ENCODE data around the gene APOM. TPM values are rescaled to one million over a fixed set of nuclear protein-coding genes. Genes with fewer than 3 reads are reported as not detected.

The APOM gene
- total and polyA plus RNA-seq, 2 donors: 0.69 to 3.6 TPM

DNA sequence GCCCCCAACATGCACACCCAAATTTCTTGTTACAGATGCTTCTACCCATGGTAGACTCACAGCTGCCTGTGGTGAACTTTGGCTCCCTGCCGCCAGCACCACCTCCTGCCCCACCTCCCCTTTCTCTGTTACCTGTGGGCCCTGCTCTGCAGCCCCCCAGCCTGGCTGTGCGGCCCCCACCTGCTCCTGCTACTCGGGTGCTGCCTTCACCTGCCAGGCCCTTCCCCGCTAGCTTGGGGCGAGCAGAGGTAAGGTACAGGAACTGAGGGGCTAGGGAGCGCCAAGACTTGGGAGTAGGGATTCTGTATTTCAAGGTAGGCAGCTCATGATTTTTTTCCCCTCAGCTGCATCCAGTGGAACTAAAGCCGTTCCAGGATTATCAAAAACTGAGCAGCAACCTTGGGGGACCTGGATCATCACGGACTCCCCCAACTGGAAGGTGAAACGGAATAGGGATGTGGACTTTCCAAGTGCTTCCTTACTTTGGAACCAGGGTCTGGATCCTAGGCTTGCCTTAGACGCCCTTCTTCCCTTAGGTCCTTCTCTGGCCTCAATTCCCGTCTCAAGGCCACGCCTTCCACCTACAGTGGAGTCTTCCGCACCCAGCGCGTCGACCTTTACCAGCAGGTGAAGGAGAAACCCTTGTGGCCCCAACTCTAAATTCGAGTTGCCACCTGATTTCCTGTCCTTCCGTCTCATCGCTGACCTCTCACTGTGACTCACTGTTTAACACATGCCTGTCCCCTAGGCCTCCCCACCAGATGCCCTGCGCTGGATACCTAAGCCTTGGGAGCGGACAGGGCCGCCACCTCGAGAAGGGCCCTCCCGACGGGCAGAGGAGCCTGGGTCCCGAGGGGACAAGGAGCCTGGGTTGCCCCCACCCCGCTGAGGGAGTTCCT lies 18.7 kb upstream of the APOM start:
- H3K36me3 ChIP-seq (ENCODE audit: insufficient read depth): peaks cover 8% of the 10 kb centered on the region
- H3K27ac ChIP-seq (ENCODE audit: low read depth): no peak overlapping the region
- no peaks in the 10 kb centered on the region for H3K4me1 ChIP-seq (ENCODE audit: insufficient read depth)
- WGBS: 79% methylated on average over 27 of the region's 27 CpGs
- DNase-seq (ENCODE audit: extremely low spot score): no peak
- no peak overlapping the region for H3K4me3 ChIP-seq (ENCODE audit: low read depth, low read length)

DNA sequence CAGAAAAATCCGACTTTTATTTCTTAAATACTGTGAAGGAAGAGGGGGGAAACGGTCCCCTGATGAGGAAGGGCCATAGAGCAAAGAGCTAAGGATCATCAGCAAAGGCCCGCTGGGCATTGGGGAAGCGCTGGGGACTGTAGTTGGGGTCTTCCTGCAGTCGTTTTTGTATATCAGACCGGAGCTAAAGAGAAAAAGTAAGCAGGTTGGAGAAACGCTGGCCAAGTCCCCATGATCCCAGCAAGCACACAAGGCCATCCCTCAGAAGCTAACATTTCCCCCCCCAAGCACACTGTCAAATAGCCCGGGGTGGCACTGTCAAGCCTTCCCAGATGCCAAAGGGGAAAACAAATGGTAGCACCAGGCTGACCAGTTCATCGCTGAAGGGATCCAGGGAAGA lies 16.7 kb upstream of the APOM start:
- Histone ChIP-seq H3K4me1 (ENCODE audit: insufficient read depth) (no peaks in the 10 kb centered on the region), H3K27ac (ENCODE audit: low read depth) (no peak overlapping the region), H3K36me3 (ENCODE audit: insufficient read depth) (peaks cover 8% of the 10 kb centered on the region), H3K4me3 (ENCODE audit: low read depth, low read length) (no peak overlapping the region)
- 80% methylated on average over 9 of the region's 9 CpGs for WGBS
- DNase-seq (ENCODE audit: extremely low spot score): no peak

DNA sequence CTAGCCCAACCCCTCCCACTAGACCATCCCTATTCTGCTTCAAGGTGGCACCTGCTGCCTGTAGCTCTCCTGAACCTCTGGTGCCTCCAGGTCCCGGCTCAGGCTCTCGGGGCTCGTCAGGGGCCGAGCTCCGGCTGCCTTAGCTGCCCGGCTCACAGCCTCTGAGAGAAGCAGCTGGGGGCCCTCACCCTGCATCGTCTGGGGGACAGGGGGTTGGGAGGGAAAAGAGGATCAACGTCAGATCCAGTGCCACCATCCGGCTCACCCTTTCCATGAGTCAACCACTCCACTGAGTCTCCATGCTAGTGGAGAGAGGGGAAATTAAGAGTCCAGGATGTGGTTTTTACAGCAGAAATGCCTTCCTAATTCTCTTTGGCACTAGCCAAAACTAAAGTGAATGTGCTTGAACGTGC lies 16.2 kb upstream of the APOM start:
- H3K36me3 ChIP-seq (ENCODE audit: insufficient read depth): peaks cover 8% of the 10 kb centered on the region
- 74% methylated on average over 10 of the region's 10 CpGs for WGBS
- H3K27ac ChIP-seq (ENCODE audit: low read depth): no peak overlapping the region
- H3K4me3 ChIP-seq (ENCODE audit: low read depth, low read length): no peak overlapping the region
- H3K4me1 ChIP-seq (ENCODE audit: insufficient read depth): no peaks in the 10 kb centered on the region
- no peak for DNase-seq (ENCODE audit: extremely low spot score)

DNA sequence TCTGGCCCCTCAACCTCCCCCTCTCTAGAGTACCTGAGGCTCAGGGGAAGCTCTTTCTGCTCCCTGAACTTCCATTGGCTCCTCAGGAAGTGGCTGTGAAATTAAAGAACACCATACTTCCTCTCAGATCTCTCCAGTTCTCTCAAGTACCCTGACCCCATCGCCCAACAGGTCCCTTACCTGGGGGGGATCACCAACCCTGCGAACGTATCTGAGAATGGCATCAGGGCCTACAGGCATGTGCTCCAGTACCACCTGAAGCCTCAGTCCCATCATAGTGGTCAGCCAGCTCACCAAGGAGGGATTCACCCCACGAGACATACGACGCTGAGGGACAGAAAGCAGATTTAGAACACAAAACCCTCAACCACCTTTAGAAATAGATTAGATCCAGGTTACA lies 15.1 kb upstream of the APOM start:
- DNase-seq (ENCODE audit: extremely low spot score): no peak
- no peak overlapping the region for H3K27ac ChIP-seq (ENCODE audit: low read depth)

DNA sequence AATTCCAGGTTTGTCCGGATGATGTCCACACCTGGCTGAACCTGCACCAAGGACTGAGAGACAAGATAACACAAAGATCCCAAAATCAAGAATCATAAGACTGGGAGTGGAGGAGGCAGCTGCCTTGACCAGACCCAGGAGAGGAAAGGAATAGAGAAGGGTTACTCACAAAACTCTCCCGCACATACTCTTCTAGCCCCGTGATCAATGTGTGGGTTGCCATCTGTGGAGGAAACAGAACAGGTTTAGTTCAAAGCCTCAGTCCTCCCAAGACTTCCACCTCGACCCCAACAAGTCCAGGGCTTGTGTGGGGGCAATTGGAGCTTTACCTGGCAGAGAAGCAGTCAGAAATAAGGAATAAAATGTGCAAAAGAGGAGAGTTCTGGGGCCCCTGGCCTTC lies 14.3 kb upstream of the APOM start:
- H3K36me3 ChIP-seq (ENCODE audit: insufficient read depth): peaks cover 16% of the 10 kb centered on the region
- H3K4me3 ChIP-seq (ENCODE audit: low read depth, low read length): no peak overlapping the region

More for the DNA sequence above, 15.1 kb upstream of the APOM start:
- H3K36me3 ChIP-seq (ENCODE audit: insufficient read depth): peaks cover 16% of the 10 kb centered on the region
- 94% methylated on average over 6 of the region's 6 CpGs for WGBS
- no peak overlapping the region for H3K4me3 ChIP-seq (ENCODE audit: low read depth, low read length)
- H3K4me1 ChIP-seq (ENCODE audit: insufficient read depth): no peaks in the 10 kb centered on the region

DNA sequence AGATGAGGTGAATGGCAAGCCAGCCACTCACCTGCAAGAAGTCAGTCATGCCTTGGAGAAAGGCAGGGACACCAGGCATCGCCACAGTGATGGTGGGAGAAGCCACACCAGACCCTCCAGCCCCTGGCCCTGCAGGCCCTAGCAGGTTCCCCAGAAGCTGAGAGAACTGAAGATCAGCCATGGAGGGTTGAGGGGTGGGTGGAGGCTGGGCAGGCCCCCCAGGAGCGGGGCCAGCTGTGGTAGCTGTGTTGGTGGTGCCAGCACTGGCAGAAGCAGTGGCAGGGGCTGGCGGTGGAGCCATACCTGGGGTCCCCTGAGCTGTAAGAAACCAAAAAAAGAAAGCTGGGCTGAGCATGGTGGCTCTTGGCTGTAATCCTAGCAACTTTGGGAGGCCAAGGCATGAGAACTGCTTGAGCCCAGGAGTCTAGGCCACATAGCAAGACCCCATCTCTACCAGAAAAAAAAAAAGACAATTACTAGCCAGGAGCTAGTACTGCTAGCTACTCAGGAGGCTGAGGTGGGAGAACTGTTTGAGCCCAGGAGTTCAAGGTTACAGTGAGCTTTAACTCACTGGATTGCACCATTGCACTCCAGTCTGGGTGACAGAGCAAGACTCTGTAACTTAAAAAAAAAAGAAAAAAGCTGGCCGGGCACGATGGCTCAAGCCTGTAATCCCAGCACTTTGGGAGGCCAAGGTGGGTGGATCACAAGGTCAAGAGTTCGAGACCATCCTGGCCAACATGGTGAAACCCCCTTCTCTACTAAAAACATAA lies 12.7 kb upstream of the APOM start:
- no peak overlapping the region for H3K27ac ChIP-seq (ENCODE audit: low read depth)
- H3K4me3 ChIP-seq (ENCODE audit: low read depth, low read length): no peak overlapping the region
- DNase-seq (ENCODE audit: extremely low spot score): no peak
- WGBS: 90% methylated on average over 6 of the region's 6 CpGs
- H3K4me1 ChIP-seq (ENCODE audit: insufficient read depth): no peaks in the 10 kb centered on the region
- H3K36me3 ChIP-seq (ENCODE audit: insufficient read depth): peaks cover 19% of the 10 kb centered on the region

More for the DNA sequence above, 14.3 kb upstream of the APOM start:
- DNase-seq (ENCODE audit: extremely low spot score): no peak
- no peak overlapping the region for H3K27ac ChIP-seq (ENCODE audit: low read depth)
- no peaks in the 10 kb centered on the region for H3K4me1 ChIP-seq (ENCODE audit: insufficient read depth)
- 90% methylated on average over 4 of the region's 4 CpGs for WGBS

DNA sequence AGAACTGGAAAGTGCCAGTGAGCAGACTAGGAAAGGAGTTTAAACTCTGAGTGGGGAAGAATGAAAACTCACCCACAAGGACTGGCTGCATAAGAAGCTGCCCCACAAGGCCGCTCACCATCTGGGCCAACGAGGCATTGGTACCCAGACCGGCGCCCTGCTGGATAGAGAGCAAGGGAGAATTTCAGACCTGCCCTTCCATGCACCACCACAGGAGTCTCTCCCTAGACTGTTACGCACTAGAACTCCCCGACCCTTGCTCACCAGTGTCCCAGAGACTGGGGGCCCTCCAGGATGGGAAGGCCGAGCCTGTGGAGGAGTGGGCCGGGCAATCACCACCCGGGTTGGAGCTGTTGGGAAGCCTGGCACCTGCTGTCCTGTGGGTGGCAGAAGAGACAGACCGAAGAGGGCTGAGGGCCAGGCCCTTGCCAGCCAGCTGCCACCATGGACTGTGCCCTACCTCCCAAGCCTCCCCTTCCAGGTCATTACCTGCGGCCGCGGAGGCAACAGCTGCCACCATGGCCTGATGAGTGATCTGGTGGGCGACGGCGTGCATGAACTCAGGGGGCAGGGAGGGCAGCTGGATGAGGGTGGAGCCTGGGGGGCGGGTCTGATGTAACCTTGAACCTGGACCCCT lies 11.8 kb upstream of the APOM start:
- Histone ChIP-seq H3K27ac (ENCODE audit: low read depth) (no peak overlapping the region), H3K36me3 (ENCODE audit: insufficient read depth) (peaks cover 21% of the 10 kb centered on the region), H3K4me1 (ENCODE audit: insufficient read depth) (no peaks in the 10 kb centered on the region), H3K4me3 (ENCODE audit: low read depth, low read length) (no peak overlapping the region)
- WGBS: 91% methylated on average over 17 of the region's 17 CpGs
- DNase-seq (ENCODE audit: extremely low spot score): no peak

DNA sequence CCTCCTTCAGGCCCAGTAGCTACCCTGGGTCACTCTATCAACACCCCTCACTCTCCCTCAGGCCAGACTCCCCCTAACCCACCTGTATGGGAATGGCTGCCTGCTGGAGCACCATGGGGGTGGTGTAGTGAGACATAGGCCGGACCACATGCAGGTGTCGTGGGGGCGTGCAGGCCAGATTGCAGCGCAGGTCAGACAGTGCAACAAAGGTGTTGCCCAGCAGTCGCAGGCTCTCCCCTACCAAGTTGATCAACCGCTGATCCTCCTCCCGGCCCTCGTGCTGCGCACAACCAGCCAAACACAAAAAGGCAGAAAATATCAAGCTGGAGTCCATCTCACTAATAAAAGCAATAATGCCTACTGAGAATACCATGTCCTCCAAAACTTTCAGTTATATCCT lies 10.4 kb upstream of the APOM start:
- H3K4me3 ChIP-seq (ENCODE audit: low read depth, low read length): no peak overlapping the region
- H3K36me3 ChIP-seq (ENCODE audit: insufficient read depth): peaks cover 19% of the 10 kb centered on the region

DNA sequence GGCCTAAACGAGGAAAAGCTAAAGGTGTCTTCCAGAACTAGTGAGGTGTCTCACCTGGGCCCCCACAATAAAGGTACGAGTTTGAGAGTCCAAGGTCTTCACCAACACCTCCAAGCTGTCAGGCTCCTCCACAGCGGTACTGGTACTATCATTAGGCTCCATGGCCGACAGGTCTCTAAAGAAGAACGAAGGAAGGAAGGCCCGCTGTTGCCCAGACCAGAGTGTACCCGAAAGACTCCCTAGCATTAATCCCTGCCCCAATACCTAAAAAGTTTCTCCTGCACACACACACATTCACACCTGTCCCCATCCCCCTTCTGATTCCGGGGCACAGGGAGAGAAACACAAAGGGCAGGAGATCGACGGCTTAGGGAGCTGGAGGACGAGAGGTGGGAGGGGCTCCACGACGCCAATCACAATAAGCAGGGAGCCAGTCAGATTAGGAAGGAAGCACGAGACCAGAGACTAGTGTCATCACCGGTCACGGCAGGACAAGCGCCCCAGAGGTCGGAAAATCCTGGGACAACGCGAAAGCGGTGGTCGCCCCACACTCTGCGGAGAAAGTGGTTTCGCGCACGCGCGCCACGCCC lies 4.0 kb upstream of the APOM start:
- 2% methylated on average over 29 of the region's 29 CpGs for WGBS
- DNase-seq (ENCODE audit: extremely low spot score): peak; percentile 54
- no peaks in the 10 kb centered on the region for H3K4me1 ChIP-seq (ENCODE audit: insufficient read depth)

More for the DNA sequence above, 10.4 kb upstream of the APOM start:
- 94% methylated on average over 9 of the region's 9 CpGs for whole genome bisulfite sequencing
- Histone ChIP-seq H3K4me1 (ENCODE audit: insufficient read depth) (no peaks in the 10 kb centered on the region), H3K27ac (ENCODE audit: low read depth) (no peak overlapping the region)
- DNase-seq (ENCODE audit: extremely low spot score): no peak

DNA sequence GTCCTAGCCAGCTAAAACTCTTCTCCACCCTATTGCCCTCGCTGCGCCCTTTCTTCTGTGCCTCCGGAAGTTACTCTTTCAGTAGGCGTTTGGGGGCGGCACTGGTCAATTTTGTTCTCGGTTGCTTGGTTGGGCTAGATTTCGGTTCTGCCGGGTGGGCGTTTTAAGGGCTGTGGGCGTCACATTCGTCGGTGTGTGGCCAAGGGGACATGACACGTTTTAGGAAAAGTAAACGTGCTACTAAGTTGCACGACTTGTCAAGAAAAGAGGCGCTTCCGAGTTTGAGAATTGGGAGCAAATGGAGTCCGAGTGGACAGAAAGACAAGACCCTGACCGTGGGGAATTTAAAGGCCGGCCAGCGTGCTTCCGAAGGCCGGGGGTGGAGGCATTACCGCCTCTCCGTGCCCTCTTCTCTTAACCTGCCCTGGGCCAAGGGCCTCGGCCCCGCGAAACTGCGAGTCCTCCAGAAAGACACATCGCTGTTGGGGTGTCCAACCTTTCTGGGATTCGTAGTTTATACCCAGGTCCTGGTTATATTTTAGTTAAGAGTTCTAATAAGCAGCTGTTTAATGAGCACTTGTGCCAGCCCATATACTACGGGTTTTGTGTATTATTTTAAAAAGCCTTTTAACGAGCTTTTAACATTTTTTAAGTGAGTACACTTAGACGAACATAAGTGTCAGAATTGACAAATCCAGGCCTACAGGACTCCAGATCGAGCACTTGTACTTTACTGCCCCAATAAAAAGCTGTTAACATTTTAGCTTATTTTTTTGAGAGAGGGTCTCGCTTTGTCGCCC lies 2.6 kb upstream of the APOM start:
- WGBS: 7% methylated on average over 37 of the region's 37 CpGs
- Histone ChIP-seq H3K4me3 (ENCODE audit: low read depth, low read length) (peak overlapping the region; percentile 52), H3K27ac (ENCODE audit: low read depth) (peak overlapping the region; percentile 96), H3K4me1 (ENCODE audit: insufficient read depth) (no peaks in the 10 kb centered on the region), H3K36me3 (ENCODE audit: insufficient read depth) (peaks cover 4% of the 10 kb centered on the region)
- DNase-seq (ENCODE audit: extremely low spot score): peak; percentile 94

More for the DNA sequence above, 4.0 kb upstream of the APOM start:
- H3K27ac ChIP-seq (ENCODE audit: low read depth): peak overlapping the region; percentile 96
- H3K4me3 ChIP-seq (ENCODE audit: low read depth, low read length): peak overlapping the region; percentile 59
- peaks cover 9% of the 10 kb centered on the region for H3K36me3 ChIP-seq (ENCODE audit: insufficient read depth)

DNA sequence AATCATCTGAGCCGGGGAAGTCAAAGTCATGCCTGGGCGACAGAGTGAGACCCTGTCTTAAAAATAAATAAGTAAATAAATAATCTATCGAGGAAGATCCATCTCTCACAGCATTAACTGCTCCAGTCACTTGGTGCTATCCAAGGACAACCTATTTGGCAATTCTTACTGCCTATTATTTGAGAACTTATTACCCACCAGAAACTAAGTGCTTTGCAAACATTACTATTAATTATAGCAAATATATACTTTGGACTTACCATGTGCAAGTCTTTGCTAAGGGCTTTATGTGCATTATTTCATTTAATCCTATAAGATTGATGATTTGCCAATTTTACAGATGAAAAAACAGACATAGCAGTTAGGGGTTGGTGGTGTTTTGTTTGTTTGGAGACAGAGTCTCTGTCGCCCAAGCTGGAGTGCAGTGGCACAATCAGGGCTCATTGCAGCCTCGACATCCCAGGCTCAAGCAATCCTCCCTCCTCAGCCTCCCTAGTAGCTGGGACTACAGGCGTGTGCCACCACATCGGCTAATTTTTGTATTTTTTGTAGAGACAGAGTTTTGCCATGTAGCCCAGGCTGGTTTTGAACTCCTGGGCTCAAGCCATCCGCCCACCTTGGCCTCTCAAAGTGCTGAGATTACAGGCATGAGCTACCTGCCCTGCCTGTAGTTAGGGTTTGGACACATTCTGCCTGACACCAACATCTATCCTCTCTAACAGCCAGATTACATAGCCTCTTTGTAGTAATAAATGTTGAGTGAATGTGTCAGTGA lies 933 bp upstream of the APOM start:
- Histone ChIP-seq H3K36me3 (ENCODE audit: insufficient read depth) (no peaks in the 10 kb centered on the region), H3K4me1 (ENCODE audit: insufficient read depth) (peaks cover 3% of the 10 kb centered on the region), H3K27ac (ENCODE audit: low read depth) (no peak overlapping the region), H3K4me3 (ENCODE audit: low read depth, low read length) (no peak overlapping the region)
- no peak for DNase-seq (ENCODE audit: extremely low spot score)
- WGBS: 94% methylated on average over 8 of the region's 8 CpGs

All from urinary bladder (tissue), 4 donors.